ENCODE results near the gene SLC26A9.

The SLC26A9 gene

GRCh38 chr1:205942631-205943159, 561 bp downstream of the SLC26A9 start:
- no peak for DNase-seq (ENCODE audit: low read depth in 1 of 2, low spot score in 1 of 2)
- Histone ChIP-seq H3K27me3 (ENCODE audit: insufficient read depth, poor library complexity, severe bottlenecking) (peaks cover 15% of the 10 kb centered on the region), H3K4me3 (replicated peaks; ENCODE audit: insufficient read depth, low read length) (no peak overlapping the region), H3K27ac (replicated peaks) (no peak overlapping the region)
- TF ChIP-seq CTCF (IDR thresholded peaks at IDR 0.05; ENCODE audit: insufficient read depth, low read length) (no peak), REST (IDR thresholded peaks at IDR 0.05; ENCODE audit: insufficient replicate concordance, low read depth) (no peak), SPI1 (IDR thresholded peaks at IDR 0.05; ENCODE audit: borderline replicate concordance, low read depth) (no peak), GABPA (IDR thresholded peaks at IDR 0.05; ENCODE audit: low read depth) (no peak), POLR2AphosphoS5 (IDR thresholded peaks at IDR 0.05; ENCODE audit: low read depth) (no peak)

- no peak for DNase-seq (ENCODE audit: low read depth in 1 of 2, low spot score in 1 of 2)
- TF ChIP-seq SPI1 (IDR thresholded peaks at IDR 0.05; ENCODE audit: borderline replicate concordance, low read depth) (no peak), CTCF (IDR thresholded peaks at IDR 0.05; ENCODE audit: insufficient read depth, low read length) (no peak), GABPA (IDR thresholded peaks at IDR 0.05; ENCODE audit: low read depth) (no peak), POLR2AphosphoS5 (IDR thresholded peaks at IDR 0.05; ENCODE audit: low read depth) (no peak), REST (IDR thresholded peaks at IDR 0.05; ENCODE audit: insufficient replicate concordance, low read depth) (no peak)
- peaks cover 13% of the 10 kb centered on the region for H3K27me3 ChIP-seq (ENCODE audit: insufficient read depth, poor library complexity, severe bottlenecking)
Observed at GRCh38 chr1:205940710-205941109, 2.5 kb downstream of the SLC26A9 start.

GRCh38 chr1:205939690-205940330, 3.4 kb downstream of the SLC26A9 start:
- no peak overlapping the region for H3K27ac ChIP-seq (replicated peaks)
- peak in 1 of 2 experiments; percentile 29 for DNase-seq (ENCODE audit: low read depth in 1 of 2, low spot score in 1 of 2)
- H3K27me3 ChIP-seq (ENCODE audit: insufficient read depth, poor library complexity, severe bottlenecking) = peaks cover 9% of the 10 kb centered on the region
- no peak for TF ChIP-seq GABPA (IDR thresholded peaks at IDR 0.05; ENCODE audit: low read depth)
- TF ChIP-seq REST (IDR thresholded peaks at IDR 0.05; ENCODE audit: insufficient replicate concordance, low read depth) = no peak
- TF ChIP-seq POLR2AphosphoS5 (IDR thresholded peaks at IDR 0.05; ENCODE audit: low read depth) = no peak
- no peak for TF ChIP-seq CTCF (IDR thresholded peaks at IDR 0.05; ENCODE audit: insufficient read depth, low read length)
- no peak for TF ChIP-seq SPI1 (IDR thresholded peaks at IDR 0.05; ENCODE audit: borderline replicate concordance, low read depth)
- no peak overlapping the region for H3K4me3 ChIP-seq (replicated peaks; ENCODE audit: insufficient read depth, low read length)

More at GRCh38 chr1:205940710-205941109, 2.5 kb downstream of the SLC26A9 start:
- H3K27ac ChIP-seq (replicated peaks) = no peak overlapping the region
- no peak overlapping the region for H3K4me3 ChIP-seq (replicated peaks; ENCODE audit: insufficient read depth, low read length)

All from HL-60 (cell line).